PFSK-1 (cell line): ENCODE data around the gene CHST2.

Source experiments
- FOXP2 ChIP-seq: optimal IDR thresholded peaks from 2 replicates; pipeline ENCODE3; 2011; ENCODE audit warnings: borderline replicate concordance, control low read depth, inconsistent platforms; ENCODE audit not compliant: insufficient read depth; ENCODE audit errors: extremely low read length, extremely low read depth
- POLR2AphosphoS5 ChIP-seq: IDR thresholded peaks from 2 replicates; pipeline ENCODE4 v1.6.1; 2012; ENCODE audit warnings: low read depth, mild to moderate bottlenecking, control low read depth, low read length, moderate library complexity
- REST ChIP-seq, 2 experiments: IDR thresholded peaks; 2 replicates each; pipeline versions ENCODE4 v1.6.1 to v1.8.0; 2011 to 2012; ENCODE audit warnings: low read depth in 2 of 2, low read length in 2 of 2, control low read depth in 1 of 2, inconsistent platforms in 1 of 2, mild to moderate bottlenecking in 1 of 2, moderate library complexity in 1 of 2; ENCODE audit not compliant: insufficient read depth in 1 of 2
- SIN3A ChIP-seq: IDR thresholded peaks from 2 replicates; pipeline ENCODE4 v1.6.1; 2012; ENCODE audit warnings: mild to moderate bottlenecking, low read length, moderate library complexity, borderline replicate concordance; ENCODE audit not compliant: insufficient read depth
- TAF1 ChIP-seq: IDR thresholded peaks from 2 replicates; pipeline ENCODE4 v1.6.1; 2012; ENCODE audit warnings: low read length, control low read depth, borderline replicate concordance; ENCODE audit not compliant: insufficient read depth

CHST2 gene

GRCh38 chr3:143173242-143173641 lies 53.7 kb downstream of the CHST2 start:
- no peak for TF ChIP-seq POLR2AphosphoS5
- no peak for TF ChIP-seq SIN3A
- no peak for TF ChIP-seq TAF1
- TF ChIP-seq FOXP2 = no peak
- no peak for TF ChIP-seq REST (IDR thresholded peaks at IDR 0.05; ENCODE audit: insufficient read depth in 1 of 2, low read depth in 2 of 2, low read length in 2 of 2)
